GM21786 (cell line): ENCODE measurements around the gene TM9SF4.
"Not testable (repeated sequence)": the region's sequence is repeated elsewhere in the genome, so short reads cannot be mapped to it uniquely, and the experiment has no call there.

Source experiments
- ATAC-seq: cut with Tn5 transposase; IDR thresholded peaks from one replicate; pipeline ENCODE4 v1.9.1; 2021; ENCODE audit not compliant: unreplicated experiment

The TM9SF4 gene

GRCh38 chr20:32089637-32090362 is 19.7 kb upstream of the TM9SF4 start:
- ATAC-seq, result no peak

- ATAC-seq, result no peak
Observed at GRCh38 chr20:32091888-32092346, 17.6 kb upstream of the TM9SF4 start.

- ATAC-seq, result no peak
Observed at GRCh38 chr20:32098786-32099185, 10.7 kb upstream of the TM9SF4 start.

- ATAC-seq, result no peak
Observed at GRCh38 chr20:32108814-32109391, 611 bp upstream of the TM9SF4 start.

- no peak for ATAC-seq
Observed at GRCh38 chr20:32110173-32110704, 725 bp downstream of the TM9SF4 start.

- ATAC-seq, result no peak
Observed at GRCh38 chr20:32110727-32111126, 1.2 kb downstream of the TM9SF4 start.

- no peak for ATAC-seq
Observed at GRCh38 chr20:32111156-32111686, 1.7 kb downstream of the TM9SF4 start.

GRCh38 chr20:32111753-32112152 is 2.2 kb downstream of the TM9SF4 start:
- no peak for ATAC-seq

GRCh38 chr20:32112841-32113240 is 3.3 kb downstream of the TM9SF4 start:
- ATAC-seq, result no peak

- no peak for ATAC-seq
Observed at GRCh38 chr20:32113591-32114260, 4.2 kb downstream of the TM9SF4 start.

GRCh38 chr20:32114305-32114960 is 4.9 kb downstream of the TM9SF4 start:
- ATAC-seq, result no peak

- ATAC-seq, result no peak
Observed at GRCh38 chr20:32115211-32115767, 5.8 kb downstream of the TM9SF4 start.

GRCh38 chr20:32116079-32116521 is 6.6 kb downstream of the TM9SF4 start:
- ATAC-seq, result no peak

- ATAC-seq, result not testable (repeated sequence)
Observed at GRCh38 chr20:32116796-32117195, 7.3 kb downstream of the TM9SF4 start.

GRCh38 chr20:32118427-32118826 is 8.9 kb downstream of the TM9SF4 start:
- not testable (repeated sequence) for ATAC-seq

- ATAC-seq, result no peak
Observed at GRCh38 chr20:32119734-32120133, 10.2 kb downstream of the TM9SF4 start.

- not testable (repeated sequence) for ATAC-seq
Observed at GRCh38 chr20:32121908-32122307, 12.4 kb downstream of the TM9SF4 start.

GRCh38 chr20:32123088-32123487 is 13.6 kb downstream of the TM9SF4 start:
- no peak for ATAC-seq

- no peak for ATAC-seq
Observed at GRCh38 chr20:32124916-32125454, 15.5 kb downstream of the TM9SF4 start.

GRCh38 chr20:32125506-32125905 is 16.0 kb downstream of the TM9SF4 start:
- ATAC-seq, result no peak
